Fibroblast of gingiva (primary cell): ENCODE data around the gene CHAT.
"Not testable (repeated sequence)": the region's sequence is repeated elsewhere in the genome, so short reads cannot be mapped to it uniquely, and the experiment has no call there.

Experiments used
- DNase-seq: peaks from one replicate; pipeline ENCODE4 v3.0.0-alpha.2; 2011; ENCODE audit warnings: low read depth

The CHAT gene

GRCh38 chr10:49653273-49653929 is 39.6 kb downstream of the CHAT start:
- no peak for DNase-seq

DNA sequence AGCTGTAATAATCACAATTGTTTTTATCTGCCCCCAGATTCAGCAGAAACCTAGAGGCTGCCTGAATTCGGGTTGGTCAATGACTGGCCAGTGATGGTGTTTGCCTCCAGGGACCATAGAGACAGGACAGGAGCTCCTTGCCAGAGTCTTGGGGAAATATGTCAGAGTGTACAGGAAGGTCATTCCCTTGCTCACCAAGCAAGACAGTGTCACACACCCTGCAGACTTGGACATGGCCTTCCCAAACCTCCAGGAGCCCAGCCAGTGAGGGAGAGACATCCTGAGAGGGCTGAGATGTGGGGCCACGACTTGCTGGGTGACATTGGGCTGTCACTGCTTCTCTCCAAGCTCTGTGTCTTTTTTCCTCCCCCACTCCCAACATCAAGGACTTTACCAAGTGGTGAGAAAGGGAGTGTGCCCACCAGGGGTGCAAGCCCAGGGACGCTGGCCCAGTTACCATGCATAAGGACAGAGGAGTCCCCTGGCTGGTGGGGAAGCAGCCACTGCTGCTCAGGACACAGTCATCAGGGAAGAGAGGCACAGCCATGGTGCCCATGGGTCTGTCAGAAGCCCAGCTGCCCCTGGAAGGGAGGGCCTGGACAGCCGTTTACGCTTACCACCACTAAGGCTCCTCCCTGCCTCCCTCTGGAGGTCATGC is 40.3 kb downstream of the CHAT start:
- DNase-seq = no peak

DNA sequence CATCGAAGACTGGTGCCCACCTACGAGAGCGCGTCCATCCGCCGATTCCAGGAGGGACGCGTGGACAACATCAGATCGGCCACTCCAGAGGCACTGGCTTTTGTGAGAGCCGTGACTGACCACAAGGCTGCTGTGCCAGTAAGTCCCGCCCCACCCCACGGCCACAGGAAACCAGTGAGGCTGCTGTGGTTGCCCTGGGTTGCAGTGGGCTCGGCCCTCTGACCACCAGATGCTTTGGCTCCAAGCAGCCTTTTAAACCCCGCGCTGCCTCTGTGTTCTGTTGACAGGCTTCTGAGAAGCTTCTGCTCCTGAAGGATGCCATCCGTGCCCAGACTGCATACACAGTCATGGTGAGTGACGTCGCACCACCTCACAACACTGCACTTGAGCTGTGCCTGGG is 41.3 kb downstream of the CHAT start:
- DNase-seq = no peak

DNA sequence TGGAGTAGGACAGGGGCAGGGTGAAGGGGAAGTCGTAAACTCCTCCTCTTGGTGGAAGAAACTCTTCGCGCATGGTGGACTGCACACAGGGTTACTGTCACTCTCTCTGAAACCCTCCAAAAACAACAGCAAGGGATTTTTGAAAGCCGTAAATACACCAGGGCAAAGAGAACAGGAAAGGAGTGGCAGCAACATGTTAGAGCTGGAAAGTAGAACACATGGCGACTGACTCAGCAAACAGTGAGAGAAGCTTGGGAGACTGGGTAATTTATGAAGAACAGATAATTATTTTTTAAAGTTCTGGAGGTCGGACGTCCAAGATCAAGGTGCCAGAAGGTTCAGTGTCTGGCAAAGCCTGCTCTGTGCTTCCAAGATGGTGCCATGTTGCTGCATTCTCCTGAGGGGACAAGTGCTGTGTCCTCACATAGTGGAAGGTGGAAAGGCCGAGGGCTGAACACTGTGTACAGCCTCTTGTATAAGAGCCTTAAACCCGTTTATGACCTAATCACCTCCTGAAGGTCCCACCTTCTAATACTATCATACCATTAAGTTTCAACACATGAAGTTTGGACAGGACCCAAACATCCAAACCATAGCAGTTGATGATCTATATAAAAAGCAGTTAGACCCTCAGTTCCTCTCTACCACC is 43.1 kb downstream of the CHAT start:
- DNase-seq = no peak

DNA sequence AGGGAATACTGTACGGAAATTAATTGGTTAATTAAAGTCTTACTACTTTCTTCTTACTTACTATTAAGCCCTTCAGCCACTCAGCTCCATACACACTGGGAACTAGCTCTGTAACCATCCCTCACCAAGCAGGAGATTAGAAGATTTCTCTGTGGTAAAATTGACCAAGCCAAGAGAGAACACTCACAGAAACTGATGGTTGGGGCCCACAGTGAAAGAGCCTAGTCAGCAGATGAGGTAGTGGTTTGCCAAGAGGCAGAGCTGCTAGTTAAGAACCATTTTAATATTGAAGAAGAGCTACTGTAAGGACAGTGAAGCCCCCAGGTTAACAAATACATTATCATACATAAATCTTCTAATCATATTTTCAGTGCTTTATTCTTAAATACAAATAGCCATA is 43.8 kb downstream of the CHAT start:
- no peak for DNase-seq

GRCh38 chr10:49661140-49661856 is 47.5 kb downstream of the CHAT start:
- no peak for DNase-seq

- DNase-seq = no peak
Observed at GRCh38 chr10:49662169-49662830, 48.5 kb downstream of the CHAT start.

- no peak for DNase-seq
Observed at GRCh38 chr10:49663596-49663995, 49.8 kb downstream of the CHAT start.

- DNase-seq = no peak
Observed at GRCh38 chr10:49664006-49664841, 50.4 kb downstream of the CHAT start.

DNA sequence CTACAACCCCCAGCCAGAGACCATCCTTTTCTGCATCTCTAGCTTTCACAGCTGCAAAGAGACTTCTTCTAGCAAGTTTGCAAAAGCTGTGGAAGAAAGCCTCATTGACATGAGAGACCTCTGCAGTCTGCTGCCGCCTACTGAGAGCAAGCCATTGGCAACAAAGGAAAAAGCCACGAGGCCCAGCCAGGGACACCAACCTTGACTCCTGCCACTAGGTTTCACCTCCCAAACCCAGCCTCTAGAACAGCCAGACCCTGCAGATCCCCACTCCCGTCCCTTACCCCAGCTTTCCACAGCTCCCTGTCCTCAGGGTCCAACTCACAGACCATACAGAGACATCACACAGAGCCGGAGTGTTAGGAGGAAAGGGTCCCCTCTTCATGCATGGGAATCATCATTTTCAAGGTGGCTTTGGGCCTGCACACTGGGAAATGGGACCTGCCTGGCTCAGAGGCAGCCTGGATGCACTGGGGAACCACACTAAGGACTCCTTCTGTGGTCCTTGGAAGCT is 51.1 kb downstream of the CHAT start:
- DNase-seq = no peak

GRCh38 chr10:49666054-49666615 is 52.3 kb downstream of the CHAT start:
- no peak for DNase-seq

DNA sequence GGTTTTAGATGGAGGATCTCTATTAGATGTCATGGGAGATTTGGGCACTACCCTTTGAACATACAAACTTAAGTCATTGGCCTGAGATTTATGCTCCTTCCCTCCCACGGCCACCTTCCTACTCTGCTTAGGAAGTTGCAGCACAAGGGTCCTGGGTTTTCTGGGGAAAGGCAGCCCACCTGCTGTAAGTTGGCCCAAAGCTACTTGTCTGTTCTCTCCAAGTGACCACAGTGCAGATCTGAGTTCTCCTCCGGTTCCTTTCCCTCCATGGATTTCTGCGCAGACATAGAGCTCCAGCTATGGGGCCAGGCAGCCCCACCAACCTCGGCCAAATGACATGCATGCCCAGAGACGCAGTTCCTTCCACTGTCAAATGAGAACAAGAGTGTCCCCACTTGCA is 52.8 kb downstream of the CHAT start:
- no peak for DNase-seq

DNA sequence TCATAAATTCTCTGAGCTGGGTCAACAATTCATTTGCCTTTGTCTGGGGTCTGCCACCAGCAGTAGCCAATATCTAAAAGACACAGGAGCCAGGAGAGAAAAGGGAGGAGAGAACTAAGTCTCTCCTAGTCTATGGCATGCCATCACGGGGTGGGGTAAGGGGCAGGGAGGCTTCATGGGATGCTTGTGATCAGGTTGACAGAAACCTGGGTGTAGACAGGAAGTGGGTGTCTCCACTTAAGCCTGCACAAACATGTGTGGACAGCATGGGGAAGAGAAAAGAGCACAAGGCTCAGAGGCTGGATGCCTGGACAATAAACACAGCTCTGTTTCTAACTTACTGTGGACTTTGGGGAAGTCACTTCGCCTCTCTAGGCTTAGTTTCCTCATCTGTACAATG is 54.2 kb downstream of the CHAT start:
- no peak for DNase-seq

DNA sequence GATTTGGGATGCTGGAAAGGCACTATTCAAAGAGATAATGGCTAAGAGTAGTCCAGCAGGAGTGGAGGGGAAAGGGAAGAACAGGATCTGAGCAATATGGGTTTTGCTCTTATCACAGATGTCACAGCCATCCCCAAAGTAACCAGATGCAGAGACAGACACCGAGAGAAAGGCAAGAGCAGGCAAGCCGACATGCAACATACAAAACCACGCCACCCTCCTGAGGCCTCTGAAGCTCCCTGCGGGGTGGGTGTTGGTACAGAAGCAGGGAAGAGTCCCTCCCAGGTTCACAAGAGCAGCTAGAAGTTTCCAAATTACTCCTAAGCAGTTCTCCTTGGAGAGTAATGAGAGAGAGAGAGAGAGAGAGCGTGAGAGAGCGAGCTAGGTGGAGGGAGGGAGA is 54.8 kb downstream of the CHAT start:
- no peak for DNase-seq

- no peak for DNase-seq
Observed at GRCh38 chr10:49678827-49679479, 65.1 kb downstream of the CHAT start.

GRCh38 chr10:49679480-49679893 is 65.7 kb downstream of the CHAT start, which contains the start of gene C10orf53:
TSS of gene C10orf53 (plus strand) at chr10:49679651. CDS start at chr10:49679698, 47 bp downstream.
- DNase-seq = no peak

DNA sequence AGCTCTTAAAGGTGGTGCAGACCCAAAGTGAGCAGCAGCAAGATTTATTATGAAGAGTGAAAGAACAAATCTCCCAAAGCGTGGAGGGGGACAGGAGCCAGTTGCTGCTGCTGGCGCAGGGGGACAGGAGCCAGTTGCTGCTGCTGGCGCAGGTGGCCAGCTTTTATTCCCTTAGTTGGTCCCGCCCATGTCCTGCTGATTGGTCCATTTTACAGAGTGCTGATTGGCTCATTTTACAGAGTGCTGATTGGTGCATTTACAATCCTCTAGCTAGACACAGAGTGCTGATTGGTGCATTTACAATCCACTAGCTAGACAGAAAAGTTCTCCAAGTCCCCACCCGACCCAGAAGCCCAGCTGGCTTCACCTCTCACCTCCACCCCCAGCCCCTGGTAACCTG is 68.6 kb downstream of the CHAT start:
- DNase-seq = not testable (repeated sequence)

DNA sequence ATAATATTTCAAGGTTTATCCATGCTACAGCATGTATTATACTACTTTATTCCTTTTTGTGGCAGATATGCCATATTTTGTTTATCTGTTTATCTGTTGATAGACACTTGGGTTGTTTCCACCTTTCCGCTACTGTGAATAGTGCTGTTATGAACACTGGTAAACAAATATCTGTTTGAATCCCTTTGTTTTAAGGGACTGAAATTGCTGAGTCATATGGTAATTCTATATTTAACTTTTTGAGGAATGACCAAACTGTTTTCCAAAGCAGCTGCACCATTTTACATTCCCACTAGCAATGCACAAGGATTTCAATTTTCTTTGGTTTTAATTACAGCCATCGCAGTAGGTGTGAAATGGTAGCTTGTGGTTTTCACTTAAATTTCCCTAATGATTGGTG is 69.0 kb downstream of the CHAT start:
- DNase-seq = no peak

GRCh38 chr10:49686651-49687050 is 72.8 kb downstream of the CHAT start:
- DNase-seq = no peak

GRCh38 chr10:49688261-49688846 is 74.5 kb downstream of the CHAT start:
- no peak for DNase-seq
